Kidney (tissue), 14 donors: Measurements from ENCODE around the gene NOS1. TPM values are rescaled to one million over a fixed set of nuclear protein-coding genes. Genes with fewer than 3 reads are reported as not detected.

Source experiments
- DNase-seq, 5 donors: peaks; one replicate each; pipeline ENCODE4 v3.0.0-alpha.2; 2013 to 2020
- FAIRE-seq: peaks from 2 replicates; lab custom pipeline; 2012; peaks lifted over from hg19 to GRCh38; lab: Jason Lieb, UNC
- H3K27ac ChIP-seq, 2 donors: one replicate each; pipeline ENCODE4 v1.7.0; 2013; ENCODE audit warnings: low read depth in 2 of 2, low read length in 2 of 2, inconsistent platforms in 1 of 2
- H3K27me3 ChIP-seq: one replicate; pipeline ENCODE4 v1.7.1; 2013; ENCODE audit warnings: low read length, inconsistent platforms; ENCODE audit not compliant: control insufficient read depth, insufficient read depth
- H3K36me3 ChIP-seq, 3 donors: one replicate each; pipeline versions ENCODE4 v1.7.0 to v1.7.1; 2013; ENCODE audit warnings: low read length in 3 of 3, control low read depth in 1 of 3, inconsistent platforms in 1 of 3; ENCODE audit not compliant: insufficient read depth in 3 of 3, control insufficient read depth in 2 of 3
- H3K4me1 ChIP-seq, 3 donors: one replicate each; pipeline versions ENCODE4 v1.7.0 to v1.7.1; 2013; ENCODE audit warnings: low read length in 3 of 3, inconsistent platforms in 1 of 3, low read depth in 1 of 3; ENCODE audit not compliant: control insufficient read depth in 2 of 3, insufficient read depth in 2 of 3
- H3K4me3 ChIP-seq, 3 donors: one replicate each; pipeline versions ENCODE4 v1.7.0 to v1.8.1; 2013; ENCODE audit warnings: low read length in 3 of 3, control low read depth in 1 of 3, inconsistent platforms in 1 of 3
- H3K9ac ChIP-seq, 3 donors: one replicate each; pipeline versions ENCODE4 v1.7.0 to v1.7.1; 2013; ENCODE audit warnings: low read length in 3 of 3, control low read depth in 1 of 3, inconsistent platforms in 1 of 3
- H3K9me3 ChIP-seq, 3 donors: one replicate each; pipeline versions ENCODE4 v1.7.0 to v1.7.1; 2013; ENCODE audit warnings: low read length in 3 of 3, control low read depth in 1 of 3, inconsistent platforms in 1 of 3; ENCODE audit not compliant: control insufficient read depth in 2 of 3, insufficient read depth in 1 of 3
- intact Hi-C: fragments of 100-400 bp; cut with DNase I; formaldehyde crosslinking; loops from one replicate; pipeline ENCODE4 v1.11.1; 2022
- polyA plus RNA-seq: library from polyadenylated mRNA; stranded (reverse); fragments of 350-450 nt; fragmentation: Illumina TruSeq; extraction: RNeasy Lipid Tissue Mini Kit (QIAGEN cat#74804); gene quantifications from one replicate; pipeline ENCODE4 v1.2.3, GENCODE V29; 2014; ENCODE audit warnings: low read depth, low replicate concordance; ENCODE audit not compliant: insufficient read depth
- total RNA-seq: library from RNA; stranded (reverse); fragmentation: NEBNext Ultra II Directional; extraction: Animal tissue kit (Norgen Biotek cat#: 25700); gene quantifications from one replicate; pipeline ENCODE4 v1.2.1, GENCODE V29; 2021
- TF ChIP-seq, protein P1 (sequence below): IDR thresholded peaks from 3 replicates; pipeline ENCODE4 v1.5.1; 2012; ENCODE audit warnings: mild to moderate bottlenecking, moderate library complexity, borderline replicate concordance; ENCODE audit not compliant: insufficient read depth; ENCODE audit errors: extremely low read depth
- donor health status: control.
- donor health status: control.
- donor health status: control.
- donor health status: control.
- donor health status: control.
- donor health status: DM: yes; HTN: yes; CAD: no.
- donor health status: Normal renal cell carcinoma (clear cell type).

NOS1 gene
- total and polyA plus RNA-seq, 2 donors from 2014 or later: 1.3 to 6.5 TPM

DNA sequence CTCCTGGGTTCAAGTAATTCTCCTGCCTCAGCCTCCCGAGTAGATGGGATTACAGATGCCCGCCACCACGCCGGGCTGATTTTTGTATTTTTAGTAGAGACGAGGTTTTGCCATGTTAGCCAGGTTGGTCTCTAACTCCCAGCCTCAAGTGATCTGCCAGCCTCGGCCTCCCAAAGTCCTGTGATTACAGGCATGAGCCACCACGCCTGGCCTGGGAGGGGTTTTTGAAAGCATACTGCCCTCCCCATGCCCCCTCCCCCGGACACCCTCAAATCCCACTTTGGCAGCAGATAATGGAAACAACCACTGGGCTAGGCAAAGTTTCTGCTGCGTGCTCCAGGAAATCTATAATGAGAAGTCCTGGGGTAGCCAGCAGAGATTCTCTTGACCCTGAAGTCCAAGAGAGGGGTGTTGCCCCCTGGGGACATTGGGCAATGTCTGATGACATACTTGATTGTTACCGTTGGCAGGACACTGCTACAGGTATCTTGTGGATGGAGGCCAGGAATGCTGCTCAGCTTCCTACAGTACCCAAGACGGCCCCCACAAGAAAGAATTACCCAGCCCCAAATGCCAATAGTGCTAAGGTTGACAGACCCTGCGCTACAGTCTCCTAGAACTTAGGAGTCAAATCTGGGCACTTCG is 152.5 kb downstream of the NOS1 start:
- no peak for FAIRE-seq
- intact Hi-C loops: no loop called here
- Histone ChIP-seq H3K4me3 (no peak overlapping the region), H3K4me1 (no peaks in the 10 kb centered on the region), H3K9ac (no peak overlapping the region), H3K27ac (no peak overlapping the region), H3K36me3 (no peaks in the 10 kb centered on the region), H3K27me3 (no peaks in the 10 kb centered on the region), H3K9me3 (no peaks in the 10 kb centered on the region)
- DNase-seq: no peak
- TF ChIP-seq, protein P1, sequence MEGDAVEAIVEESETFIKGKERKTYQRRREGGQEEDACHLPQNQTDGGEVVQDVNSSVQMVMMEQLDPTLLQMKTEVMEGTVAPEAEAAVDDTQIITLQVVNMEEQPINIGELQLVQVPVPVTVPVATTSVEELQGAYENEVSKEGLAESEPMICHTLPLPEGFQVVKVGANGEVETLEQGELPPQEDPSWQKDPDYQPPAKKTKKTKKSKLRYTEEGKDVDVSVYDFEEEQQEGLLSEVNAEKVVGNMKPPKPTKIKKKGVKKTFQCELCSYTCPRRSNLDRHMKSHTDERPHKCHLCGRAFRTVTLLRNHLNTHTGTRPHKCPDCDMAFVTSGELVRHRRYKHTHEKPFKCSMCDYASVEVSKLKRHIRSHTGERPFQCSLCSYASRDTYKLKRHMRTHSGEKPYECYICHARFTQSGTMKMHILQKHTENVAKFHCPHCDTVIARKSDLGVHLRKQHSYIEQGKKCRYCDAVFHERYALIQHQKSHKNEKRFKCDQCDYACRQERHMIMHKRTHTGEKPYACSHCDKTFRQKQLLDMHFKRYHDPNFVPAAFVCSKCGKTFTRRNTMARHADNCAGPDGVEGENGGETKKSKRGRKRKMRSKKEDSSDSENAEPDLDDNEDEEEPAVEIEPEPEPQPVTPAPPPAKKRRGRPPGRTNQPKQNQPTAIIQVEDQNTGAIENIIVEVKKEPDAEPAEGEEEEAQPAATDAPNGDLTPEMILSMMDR: no peak

- FAIRE-seq (no peak), DNase-seq (peak in 1 of 5 donors; percentile 32)
- intact Hi-C loops: no loop called here
These were observed 153.2 kb downstream of the NOS1 start for GRCh38 chr12:117208206-117208605.

GRCh38 chr12:117207675-117208074 is 153.8 kb downstream of the NOS1 start:
- H3K36me3 ChIP-seq: no peaks in the 10 kb centered on the region
- no peak overlapping the region for H3K27ac ChIP-seq
- peak in 1 of 5 donors; percentile 12 for DNase-seq
- H3K4me3 ChIP-seq: no peak overlapping the region
- H3K9me3 ChIP-seq: no peaks in the 10 kb centered on the region
- TF ChIP-seq, protein P1: no peak
- no peak overlapping the region for H3K9ac ChIP-seq
- intact Hi-C loops: no loop called here
- H3K4me1 ChIP-seq: no peaks in the 10 kb centered on the region
- H3K27me3 ChIP-seq: no peaks in the 10 kb centered on the region
- no peak for FAIRE-seq

More at GRCh38 chr12:117208206-117208605, 153.2 kb downstream of the NOS1 start:
- no peaks in the 10 kb centered on the region for H3K4me1 ChIP-seq
- no peak overlapping the region for H3K27ac ChIP-seq
- no peak overlapping the region for H3K4me3 ChIP-seq
- TF ChIP-seq, protein P1: no peak
- H3K9me3 ChIP-seq: no peaks in the 10 kb centered on the region
- no peaks in the 10 kb centered on the region for H3K36me3 ChIP-seq
- no peak overlapping the region for H3K9ac ChIP-seq
- no peaks in the 10 kb centered on the region for H3K27me3 ChIP-seq
